ENCODE data around the gene BAD.
A peak's percentile ranks its signal among the peaks of the same experiment; 100 is the strongest.

BAD gene

GRCh38 chr11:64252003-64252872, 32.2 kb downstream of the BAD start:
- DNase-seq (ENCODE audit: insufficient read length, low spot score): no peak
- no peak for FAIRE-seq
- peak; percentile 28 for TF ChIP-seq CTCF (IDR thresholded peaks at IDR 0.05; ENCODE audit: insufficient read depth, missing control alignments)

- FAIRE-seq (no peak), DNase-seq (ENCODE audit: insufficient read length, low spot score) (no peak)
- TF ChIP-seq CTCF (IDR thresholded peaks at IDR 0.05; ENCODE audit: insufficient read depth, missing control alignments): no peak
Observed at GRCh38 chr11:64251753-64252002, 32.8 kb downstream of the BAD start.

- DNase-seq (ENCODE audit: insufficient read length, low spot score) (peak; percentile 89), FAIRE-seq (no peak)
- TF ChIP-seq CTCF (IDR thresholded peaks at IDR 0.05; ENCODE audit: insufficient read depth, missing control alignments): peak; percentile 44
Observed at GRCh38 chr11:64251016-64251752, 33.3 kb downstream of the BAD start, which contains the start of gene PLCB3. PLCB3 (plus strand) TSS chr11:64251530; CDS start chr11:64251650, 120 bp downstream.

- peak; percentile 76 for DNase-seq (ENCODE audit: insufficient read length, low spot score)
- FAIRE-seq: no peak
- TF ChIP-seq CTCF (IDR thresholded peaks at IDR 0.05; ENCODE audit: insufficient read depth, missing control alignments): no peak
Observed at GRCh38 chr11:64250415-64251015, 34.0 kb downstream of the BAD start.

- TF ChIP-seq CTCF (IDR thresholded peaks at IDR 0.05; ENCODE audit: insufficient read depth, missing control alignments): no peak
- DNase-seq (ENCODE audit: insufficient read length, low spot score) (no peak), FAIRE-seq (no peak)
Observed at GRCh38 chr11:64249563-64250414, 34.7 kb downstream of the BAD start.

- no peak for DNase-seq (ENCODE audit: insufficient read length, low spot score)
- no peak for TF ChIP-seq CTCF (IDR thresholded peaks at IDR 0.05; ENCODE audit: insufficient read depth, missing control alignments)
- FAIRE-seq: no peak
Observed at GRCh38 chr11:64249038-64249437, 35.4 kb downstream of the BAD start.
